NCI-H2029 (cell line): ENCODE data around the gene MAN2B2.
"Not testable (repeated sequence)": the region's sequence is repeated elsewhere in the genome, so short reads cannot be mapped to it uniquely, and the experiment has no call there.

Experiments
- DNase-seq: peaks from one replicate; lab custom pipeline; 2025; lab: John Stamatoyannopoulos, UW

Gene MAN2B2

DNA sequence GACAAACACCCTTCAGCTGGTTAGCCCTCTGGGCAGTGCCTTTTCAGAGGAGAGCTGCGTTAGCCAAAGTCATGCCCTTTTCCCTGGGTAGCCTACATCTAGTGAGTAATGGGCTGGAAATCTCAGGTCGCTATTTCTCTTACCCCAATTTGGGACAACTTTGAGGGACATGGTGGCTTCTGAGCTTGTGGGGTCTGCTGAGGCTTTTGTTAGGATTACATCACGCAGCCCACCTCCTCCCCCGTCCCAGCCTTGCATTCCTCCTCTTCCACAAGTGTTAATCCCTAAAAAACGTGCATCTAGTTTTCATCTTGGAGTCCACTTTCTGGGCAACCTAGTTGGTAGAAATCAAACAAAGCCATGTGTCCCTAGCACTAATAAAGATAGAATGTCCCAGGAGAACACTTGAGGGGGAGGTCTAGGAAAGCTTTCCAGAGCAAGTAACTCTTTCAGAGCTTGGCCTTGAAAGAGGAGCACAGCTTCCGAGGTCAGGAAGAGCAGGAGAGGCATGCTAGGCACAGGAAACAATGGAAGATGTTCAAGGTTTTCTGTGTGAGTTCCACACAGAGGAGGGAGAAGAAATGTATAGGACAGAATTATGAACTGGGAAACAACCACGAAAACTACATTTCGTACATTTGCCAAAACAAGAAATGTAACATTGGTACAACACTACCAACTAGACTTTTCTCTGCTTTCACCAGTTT is 68.3 kb downstream of the MAN2B2 start:
- no peak for DNase-seq

DNA sequence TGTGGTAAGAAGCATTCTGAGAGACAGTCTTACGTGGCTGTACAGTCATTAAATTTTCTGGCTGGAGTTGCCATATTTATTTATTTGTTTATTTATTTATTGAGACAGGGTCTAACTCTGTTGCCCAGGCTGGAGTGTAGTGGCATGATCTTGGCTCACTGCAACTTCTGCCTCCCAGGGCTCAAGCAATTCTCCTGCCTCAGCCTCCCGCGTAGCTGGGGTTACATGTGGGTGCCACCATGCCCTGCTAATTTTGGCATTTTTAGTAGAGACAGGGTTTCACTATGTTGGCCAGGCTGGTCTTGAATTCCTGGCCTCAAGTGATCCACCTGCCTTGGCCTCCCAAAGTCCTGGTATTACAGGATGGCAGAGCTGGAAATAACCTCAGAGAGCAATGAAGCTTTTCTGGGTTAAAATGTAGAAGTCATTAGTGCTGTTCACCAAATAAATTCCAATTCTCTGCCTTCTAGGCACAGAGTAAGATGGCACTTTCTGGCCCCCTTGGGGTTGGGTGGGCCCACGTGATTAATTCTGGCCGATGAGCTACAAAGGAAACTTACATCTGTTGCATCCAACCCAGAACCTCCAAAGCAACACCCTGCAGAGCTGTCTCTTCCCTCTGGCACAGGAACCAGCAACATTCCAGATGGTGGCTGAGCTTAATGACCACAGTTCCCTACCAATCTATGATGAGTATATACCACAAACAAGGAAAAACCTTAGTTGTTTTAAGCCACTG is 70.0 kb downstream of the MAN2B2 start:
- no peak for DNase-seq

DNA sequence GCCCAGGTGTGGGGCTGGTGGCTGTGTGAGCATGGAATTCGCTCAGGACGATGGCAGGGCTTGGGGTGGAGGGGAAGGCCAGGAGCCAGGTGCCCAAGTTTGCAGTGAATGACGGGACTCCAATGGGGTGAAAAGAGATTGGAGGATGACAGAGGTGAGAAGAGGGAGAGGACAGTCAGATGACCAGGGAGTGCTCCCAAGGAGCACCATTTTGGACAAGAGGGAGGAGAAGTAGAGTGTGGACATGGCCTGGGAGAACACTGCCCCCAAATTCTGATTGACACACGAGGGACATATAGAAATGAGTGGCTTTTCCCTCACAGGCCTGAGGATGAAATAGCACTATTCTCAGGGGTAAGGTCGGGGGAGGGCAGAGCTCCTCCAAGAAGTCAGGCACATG is 72.2 kb downstream of the MAN2B2 start:
- no peak for DNase-seq

DNA sequence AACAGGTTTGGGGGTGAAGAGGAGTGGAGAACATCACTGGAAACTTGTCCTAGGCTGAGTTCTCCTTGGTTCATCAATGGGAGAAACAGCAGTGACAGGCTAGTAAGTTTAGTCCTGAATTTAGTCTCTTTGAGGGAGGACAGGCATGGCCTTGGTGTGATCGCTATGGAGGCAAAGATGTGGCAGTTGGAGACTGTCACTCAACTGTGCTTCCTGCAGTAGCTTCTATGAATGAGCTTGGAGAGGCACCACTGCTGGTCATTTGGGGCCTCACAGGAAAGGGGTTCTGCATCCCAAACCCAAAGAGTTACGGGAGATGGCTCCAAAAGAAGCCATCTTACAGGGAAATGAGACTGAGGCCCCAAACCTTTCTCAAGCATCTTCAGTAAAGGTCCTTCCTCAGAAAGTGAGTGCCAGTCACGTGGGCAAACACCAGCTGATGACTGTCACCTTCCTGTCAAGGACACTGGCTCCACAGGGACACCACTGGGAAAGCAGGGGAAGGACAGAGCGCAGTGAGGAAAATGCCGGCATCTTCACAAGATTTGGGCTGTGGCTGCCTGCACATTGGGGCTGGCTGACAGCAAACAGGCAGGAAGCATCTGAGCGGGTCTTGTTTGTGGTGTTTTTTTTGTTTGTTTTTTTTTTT is 72.7 kb downstream of the MAN2B2 start:
- no peak for DNase-seq

DNA sequence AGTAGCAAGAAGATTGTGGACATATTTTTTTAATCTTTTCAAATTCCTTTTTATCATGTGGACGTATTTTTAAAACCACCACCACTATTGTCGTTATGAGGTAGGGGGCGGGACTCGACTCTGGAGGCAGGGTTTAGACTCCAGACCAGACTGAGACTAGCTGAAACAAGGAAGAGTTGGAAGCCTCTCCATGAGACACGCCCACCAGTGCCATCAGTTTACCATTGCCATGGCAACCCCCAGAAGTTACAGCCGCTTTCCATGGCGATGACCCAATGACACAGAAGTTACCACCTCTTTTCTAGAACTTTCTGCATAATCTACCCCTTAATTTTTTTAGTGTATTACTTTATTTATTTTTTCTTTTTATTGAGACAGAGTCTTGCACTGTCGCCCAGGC is 74.2 kb downstream of the MAN2B2 start:
- no peak for DNase-seq

DNA sequence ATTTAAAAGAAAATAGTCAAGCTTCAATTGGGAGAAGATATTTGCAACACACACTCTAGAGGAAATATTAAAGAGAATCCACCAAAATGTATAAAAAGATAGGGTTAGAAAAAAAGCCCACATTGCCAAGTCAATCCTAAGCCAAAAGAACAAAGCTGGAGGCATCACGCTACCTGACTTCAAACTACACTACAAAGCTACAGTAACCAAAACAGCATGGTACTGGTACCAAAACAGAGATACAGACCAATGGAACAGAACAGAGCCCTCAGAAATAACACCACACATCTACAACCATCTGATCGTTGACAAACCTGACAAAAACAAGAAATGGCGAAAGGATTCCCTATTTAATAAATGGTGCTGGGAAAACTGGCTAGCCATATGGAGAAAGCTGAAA is 79.2 kb downstream of the MAN2B2 start:
- not testable (repeated sequence) for DNase-seq

DNA sequence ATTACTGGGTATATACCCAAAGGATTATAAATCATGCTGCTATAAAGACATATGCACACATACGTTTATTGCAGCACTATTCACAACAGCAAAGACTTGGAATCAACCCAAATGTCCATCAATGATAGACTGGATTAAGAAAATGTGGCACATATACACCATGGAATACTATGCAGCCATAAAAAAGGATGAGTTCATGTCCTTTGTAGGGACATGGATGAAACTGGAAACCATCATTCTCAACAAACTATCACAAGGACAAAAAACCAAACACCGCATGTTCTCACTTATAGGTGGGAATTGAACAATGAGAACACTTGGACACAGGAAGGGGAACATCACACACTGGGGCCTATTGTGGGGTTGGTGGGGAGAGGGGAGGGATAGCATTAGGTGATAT is 80.3 kb downstream of the MAN2B2 start:
- not testable (repeated sequence) for DNase-seq

DNA sequence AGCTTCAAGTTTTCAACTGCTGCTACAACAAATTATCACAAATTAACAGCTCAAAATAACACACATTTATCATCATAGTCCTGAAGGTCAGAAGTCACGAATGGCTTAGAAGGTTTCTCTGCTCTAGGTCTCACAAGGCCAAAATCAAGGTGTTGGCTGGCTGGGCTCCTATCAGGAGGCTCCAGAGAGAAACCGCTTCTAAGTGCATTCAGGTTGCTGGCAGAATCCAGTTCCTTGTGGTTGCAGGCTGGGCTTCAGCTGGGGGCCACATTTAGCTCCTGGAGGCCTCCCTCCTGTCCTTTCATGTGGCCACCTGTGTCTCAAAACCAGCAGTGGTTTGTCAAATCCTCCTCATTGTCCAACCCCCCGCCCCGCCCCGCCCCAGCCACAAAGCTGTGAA is 80.9 kb downstream of the MAN2B2 start:
- DNase-seq: no peak

DNA sequence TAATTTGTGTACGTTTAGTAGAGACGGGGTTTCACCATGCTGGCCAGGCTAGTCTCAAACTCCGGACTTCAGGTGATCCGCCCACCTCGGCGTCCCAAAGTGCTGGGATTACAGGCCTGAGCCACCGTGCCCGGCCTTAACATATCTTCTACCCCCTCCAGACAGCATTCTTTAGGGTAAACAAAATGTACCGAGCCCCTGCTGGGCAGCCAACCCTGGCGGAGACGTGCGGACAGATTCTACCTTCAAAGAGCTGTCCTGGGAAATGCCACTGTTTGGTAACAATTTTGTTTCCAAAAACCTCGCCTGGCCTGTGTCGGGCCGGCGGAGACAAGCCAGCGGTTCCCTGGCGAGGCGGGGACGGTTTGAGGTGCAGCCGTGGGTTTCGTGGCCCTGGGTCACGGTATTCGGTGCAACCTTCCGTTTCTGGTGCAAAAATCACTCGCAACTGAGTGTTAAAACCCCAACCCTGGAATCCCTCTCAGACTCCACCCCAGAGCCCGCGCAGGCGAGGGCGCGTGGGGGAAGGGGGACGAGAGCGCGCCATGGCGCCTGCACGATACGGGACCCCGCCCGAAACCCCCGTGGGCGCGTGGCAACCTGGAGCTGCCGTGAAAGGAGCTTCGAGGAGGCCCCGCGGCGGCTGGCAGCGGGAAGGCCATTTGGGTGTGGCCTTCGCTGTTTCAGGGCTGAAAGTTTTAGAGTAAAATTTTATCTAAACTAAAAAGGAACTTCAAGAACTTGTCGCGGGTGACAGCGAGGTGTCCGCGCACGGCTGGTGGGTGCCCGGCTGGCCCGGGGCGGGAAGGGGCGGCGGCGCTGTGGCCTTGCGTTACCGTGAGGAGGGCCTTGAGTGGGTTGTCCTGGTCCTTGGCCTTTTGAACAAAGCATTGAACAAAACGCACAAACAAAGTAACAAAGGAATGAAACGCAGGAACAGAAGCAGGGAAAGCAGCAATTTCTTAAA is 82.5 kb downstream of the MAN2B2 start:
- DNase-seq: no peak

DNA sequence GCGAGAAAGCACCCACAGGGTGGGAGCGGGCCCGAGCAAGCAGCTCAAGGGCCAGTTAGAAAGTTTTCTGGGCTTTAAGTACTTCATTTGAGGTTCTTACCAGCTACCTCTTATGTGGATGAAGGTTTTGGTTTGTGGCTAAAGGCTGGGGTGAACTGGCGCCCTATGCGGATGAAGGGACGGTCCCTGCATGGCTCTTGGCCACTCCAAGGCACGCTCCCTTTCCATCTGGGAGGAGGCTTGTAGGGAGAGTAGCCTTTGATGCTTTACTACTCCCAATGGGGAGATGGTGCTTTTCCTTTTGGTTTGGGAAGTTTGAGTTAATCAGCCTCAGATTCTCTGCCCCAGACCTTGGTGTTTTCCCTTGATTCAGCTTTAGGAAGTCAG is 83.2 kb downstream of the MAN2B2 start:
- no peak for DNase-seq

DNA sequence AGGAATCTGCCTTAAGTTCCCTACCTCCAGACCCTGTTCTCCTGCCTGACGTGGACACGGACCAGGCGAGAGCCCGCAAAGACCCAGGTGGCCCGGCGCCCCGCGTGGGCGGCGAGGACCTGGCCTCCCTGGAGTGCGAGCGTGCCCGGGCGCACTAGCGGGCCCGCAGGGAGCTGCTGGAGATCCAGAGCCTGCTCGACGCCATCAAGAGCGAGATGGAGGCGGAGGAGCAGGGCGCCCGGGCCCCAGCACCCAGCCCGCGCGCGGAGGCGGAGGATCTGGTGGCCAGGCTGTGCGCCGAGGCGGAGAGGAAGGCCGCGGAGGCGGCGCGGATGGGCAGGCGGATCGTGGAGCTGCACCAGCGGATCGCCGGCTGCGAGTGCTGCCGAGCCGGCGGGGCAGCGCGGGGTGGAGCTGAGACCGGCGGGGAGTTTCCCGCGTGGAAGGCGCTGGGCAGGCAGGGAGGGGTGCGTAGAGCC is 83.6 kb downstream of the MAN2B2 start:
- DNase-seq: no peak

DNA sequence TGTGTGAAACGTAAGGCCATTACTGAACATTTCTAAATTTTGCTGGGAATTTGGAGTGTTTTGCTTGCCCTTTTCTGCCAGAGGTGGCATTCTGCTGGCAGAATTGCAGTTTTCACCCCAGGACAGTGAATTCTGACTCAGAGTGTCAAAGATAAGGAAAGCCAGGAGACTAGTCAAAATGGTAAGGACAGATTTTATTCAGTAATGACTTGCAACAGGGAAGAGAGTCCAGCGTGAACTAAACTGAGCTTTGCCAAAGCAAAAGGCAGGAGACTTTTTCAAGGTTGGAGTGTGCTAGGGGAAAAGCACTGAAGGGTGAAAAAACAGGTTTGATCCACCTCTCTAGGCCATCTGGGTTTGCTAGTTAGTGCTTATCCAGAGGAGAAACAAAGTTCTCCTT is 84.9 kb downstream of the MAN2B2 start:
- DNase-seq: no peak

DNA sequence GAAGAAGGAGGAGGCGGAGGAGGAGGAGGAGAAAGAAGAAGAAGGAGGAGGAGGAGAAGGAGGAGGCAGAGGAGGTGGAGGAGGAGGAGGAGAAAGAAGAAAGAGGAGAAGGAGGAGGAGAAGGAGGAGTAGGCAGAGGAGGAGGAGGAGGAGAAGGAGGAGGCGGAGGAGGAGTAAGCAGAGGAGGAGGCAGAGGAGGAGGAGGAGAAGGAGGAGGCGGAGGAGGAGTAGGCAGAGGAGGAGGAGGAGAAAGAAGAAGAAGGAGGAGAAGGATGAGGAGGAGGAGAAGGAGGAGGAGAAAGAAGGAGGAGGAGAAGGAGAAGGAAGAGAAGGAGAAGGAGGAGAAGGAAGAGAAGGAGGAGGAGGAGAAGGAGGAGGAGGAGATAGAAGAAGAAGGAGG is 85.4 kb downstream of the MAN2B2 start:
- no peak for DNase-seq

DNA sequence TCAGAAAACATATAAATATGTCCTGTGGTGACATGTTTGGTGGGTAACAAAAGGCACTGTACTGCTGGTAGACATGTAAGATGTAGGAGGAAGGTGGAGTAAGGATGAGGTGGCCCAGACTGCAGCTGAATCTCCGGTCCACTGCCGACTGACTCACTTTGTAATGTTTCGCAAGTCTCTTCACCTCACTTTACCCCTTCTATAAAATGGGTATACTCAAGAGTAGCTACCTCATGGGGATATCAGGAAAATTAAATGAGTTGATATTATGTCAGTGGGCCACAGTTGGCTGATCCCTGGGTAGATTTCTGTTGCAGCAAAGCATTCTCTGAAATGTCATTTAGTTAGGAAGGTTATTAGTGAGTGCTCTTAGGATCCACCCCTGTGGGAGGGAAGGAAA is 87.6 kb downstream of the MAN2B2 start:
- DNase-seq: no peak

DNA sequence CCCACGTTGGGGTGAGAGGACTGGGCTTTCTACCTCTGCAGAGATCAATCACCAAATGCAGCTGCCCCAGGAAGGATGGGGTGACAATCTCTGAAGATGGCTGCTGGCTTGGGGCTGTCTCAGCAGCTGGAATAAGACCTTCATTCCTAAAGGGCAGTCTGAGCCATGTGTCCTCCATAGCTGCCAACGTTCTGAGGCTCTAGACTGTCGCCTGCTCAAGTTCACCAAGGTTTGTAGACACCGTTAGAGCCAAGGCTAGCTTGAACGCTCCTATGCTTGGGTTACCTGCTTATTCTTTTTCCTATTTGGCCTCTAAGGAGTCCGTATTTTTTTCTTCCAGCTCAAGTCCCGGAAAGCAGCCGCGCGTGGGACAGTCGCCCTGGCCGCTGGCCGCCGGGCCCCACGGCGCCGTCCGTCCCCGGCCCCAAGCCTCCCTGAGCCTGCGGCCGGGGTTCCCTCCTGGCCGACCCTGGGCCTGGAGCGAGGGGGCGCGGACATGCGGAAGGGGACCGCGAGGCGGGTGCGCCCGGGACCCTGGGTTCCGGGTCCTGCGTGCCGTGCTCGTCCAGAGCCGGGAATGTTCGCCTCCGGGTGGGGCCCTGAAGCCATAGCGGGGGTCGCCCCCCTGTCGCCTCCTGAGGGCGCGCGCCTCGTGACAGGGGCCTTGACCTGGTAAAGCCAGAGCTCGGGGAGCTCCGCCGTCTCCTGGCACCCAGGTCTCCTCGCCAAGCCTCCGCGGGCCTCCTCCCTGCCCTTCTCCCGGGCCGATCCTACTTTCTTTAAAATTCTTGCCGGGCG is 88.8 kb downstream of the MAN2B2 start:
- no peak for DNase-seq

DNA sequence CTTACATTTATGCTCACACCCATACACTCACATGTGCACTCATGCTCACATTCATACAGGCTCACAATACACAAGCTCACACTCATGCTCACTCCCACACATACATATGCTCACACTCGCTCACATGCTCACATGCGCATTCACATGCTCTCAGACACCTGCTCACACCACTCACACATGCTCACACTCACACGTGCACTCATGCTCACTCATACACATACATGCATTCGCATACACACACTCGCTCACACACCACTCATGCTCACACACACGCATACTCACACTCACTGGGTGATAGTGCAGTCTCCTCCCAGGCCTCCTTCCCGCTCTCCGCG is 90.3 kb downstream of the MAN2B2 start:
- DNase-seq: no peak

DNA sequence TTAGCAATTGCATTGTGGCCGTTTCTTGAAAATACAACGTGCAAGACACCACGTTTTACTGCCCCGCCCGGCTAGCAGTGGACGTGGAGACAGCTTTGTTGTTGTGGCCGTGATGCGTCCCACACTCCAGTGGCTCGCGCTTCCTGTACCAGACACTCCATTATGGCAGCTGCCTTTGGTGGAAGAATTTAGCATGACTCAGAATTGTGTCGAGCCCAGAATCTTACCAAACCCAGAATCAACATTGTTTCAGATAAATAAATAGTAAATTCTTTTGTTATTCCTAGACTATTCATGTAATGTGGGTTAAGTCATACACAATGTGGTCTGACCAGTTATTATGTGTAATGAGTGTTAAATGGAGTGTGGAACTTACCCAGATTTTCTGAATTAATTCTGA is 93.4 kb downstream of the MAN2B2 start:
- DNase-seq: no peak

DNA sequence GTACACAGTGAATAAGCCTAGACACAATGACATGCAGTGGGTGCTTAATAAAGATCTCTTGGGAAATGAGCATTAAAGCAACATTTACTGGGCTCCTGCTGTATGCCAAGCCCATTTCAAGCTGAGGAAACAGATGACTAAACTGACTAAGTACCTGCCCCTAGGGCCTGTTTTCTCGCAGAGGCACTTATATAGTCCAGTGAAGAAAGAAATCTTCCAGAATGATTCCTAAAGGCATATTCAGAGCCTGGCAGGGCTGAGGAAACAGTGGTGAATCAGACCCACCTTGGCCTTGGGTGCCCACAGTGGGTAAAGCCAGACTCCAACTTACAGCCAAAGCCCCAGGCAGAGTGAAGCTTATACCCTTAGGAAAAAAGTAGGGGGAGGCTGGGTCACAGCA is 96.7 kb downstream of the MAN2B2 start:
- no peak for DNase-seq

DNA sequence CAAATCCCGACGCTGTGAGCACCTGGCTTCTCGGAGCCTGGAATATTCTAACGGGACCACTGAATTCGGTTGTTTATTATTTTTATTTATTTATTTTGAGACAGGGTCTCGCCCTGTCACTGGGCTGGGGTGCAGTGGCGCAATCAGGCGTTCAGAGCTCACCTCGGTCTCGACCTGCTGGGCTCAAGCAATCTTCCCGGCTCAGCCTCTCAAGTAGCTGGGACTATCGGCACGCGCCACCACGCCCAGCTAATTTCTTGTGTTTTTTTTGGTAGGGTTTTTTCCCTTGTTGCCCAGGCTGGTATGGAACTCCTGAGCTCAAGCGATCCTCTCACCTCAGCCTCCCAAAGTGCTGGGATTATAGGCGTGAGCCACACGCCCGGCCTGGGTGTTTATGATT is 97.1 kb downstream of the MAN2B2 start:
- DNase-seq: no peak

DNA sequence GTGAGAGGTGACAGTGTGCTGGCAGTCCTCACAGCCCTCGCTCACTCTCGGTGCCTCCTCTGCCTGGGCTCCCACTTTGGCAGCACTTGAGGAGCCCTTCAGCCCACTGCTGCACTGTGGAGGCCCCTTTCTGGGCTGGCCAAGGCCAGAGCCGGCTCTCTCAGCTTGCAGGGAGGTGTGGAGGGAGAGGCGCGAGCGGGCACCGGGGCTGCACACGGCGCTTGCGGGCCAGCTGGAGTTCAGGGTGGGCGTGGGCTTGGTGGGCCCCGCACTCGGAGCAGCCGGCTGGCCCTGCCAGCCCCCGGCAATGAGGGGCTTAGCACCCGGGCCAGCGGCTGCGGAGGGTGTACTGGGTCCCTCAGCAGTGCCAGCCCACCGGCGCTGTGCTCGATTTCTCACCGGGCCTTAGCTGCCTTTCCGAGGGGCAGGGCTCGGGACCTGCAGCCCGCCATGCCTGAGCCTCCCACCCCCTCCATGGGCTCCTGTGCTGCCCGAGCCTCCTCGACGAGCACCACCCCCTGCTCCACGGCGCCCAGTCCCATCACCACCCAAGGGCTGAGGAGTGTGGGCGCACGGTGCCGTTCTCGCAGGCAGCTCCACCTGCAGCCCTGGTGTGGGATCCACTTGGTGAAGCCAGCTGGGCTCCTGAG is 97.7 kb downstream of the MAN2B2 start:
- not testable (repeated sequence) for DNase-seq
